GM12891 (cell line): ENCODE results near the gene SH2D7.

Experiments
- DNase-seq: peaks from one replicate; pipeline ENCODE4 v3.0.0; 2011; ENCODE audit warnings: low spot score; ENCODE audit not compliant: insufficient read length
- FAIRE-seq: peaks from 2 replicates; lab custom pipeline; 2011; peaks lifted over from hg19 to GRCh38; lab: Jason Lieb, UNC
- PAX5 ChIP-seq: IDR thresholded peaks from 2 replicates; pipeline ENCODE4 v1.6.1; 2011; ENCODE audit warnings: low read length, moderate library complexity, mild to moderate bottlenecking; ENCODE audit not compliant: insufficient read depth, severe bottlenecking
- POLR2A ChIP-seq: IDR thresholded peaks from 2 replicates; pipeline ENCODE4 v1.6.1; 2011; ENCODE audit warnings: low read depth, low read length, control low read depth
- POLR2AphosphoS5 ChIP-seq: IDR thresholded peaks from 2 replicates; pipeline ENCODE4 v1.6.1; 2011; ENCODE audit warnings: low read depth, low read length, control low read depth
- POU2F2 ChIP-seq: IDR thresholded peaks from 2 replicates; pipeline ENCODE4 v1.6.1; 2011; ENCODE audit warnings: low read depth, mild to moderate bottlenecking, control low read depth, low read length, moderate library complexity
- SPI1 ChIP-seq: IDR thresholded peaks from 2 replicates; pipeline ENCODE4 v1.6.1; 2011; ENCODE audit warnings: low read depth, low read length, control low read depth
- TAF1 ChIP-seq: IDR thresholded peaks from 2 replicates; pipeline ENCODE4 v1.6.1; 2011; ENCODE audit warnings: low read depth, low read length, control low read depth

Gene SH2D7

DNA sequence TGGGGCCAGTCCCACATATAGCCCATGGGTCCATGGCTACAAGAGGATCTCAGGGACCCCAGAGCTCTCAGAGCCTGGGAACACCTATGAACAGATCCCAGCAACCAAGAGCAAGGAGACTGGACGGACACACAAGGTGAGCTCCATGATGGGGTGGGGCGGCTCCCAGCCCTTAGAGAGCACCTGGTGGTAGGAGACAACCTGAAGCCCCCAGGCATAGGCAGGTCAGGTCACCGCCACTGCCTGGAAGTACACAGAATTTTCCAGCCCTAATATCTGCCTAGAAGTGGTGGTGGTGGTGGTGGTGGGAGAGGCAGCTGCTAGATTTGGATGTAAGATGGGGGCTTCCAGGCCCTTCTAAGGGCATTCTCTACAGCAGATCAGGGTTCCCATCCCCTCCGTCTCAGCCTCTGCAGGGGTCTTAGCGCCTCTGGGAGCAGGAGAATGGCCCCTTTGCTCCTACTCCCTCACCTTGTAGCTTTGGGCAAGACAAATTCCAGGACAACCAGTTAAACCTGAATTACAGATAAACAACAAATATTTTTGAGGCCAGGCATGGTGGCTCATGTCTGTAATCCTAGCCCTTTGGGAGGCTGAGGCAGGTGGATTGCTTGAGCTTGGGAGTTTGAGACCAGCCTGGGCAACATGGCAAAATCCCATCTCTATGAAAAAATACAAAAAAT is 9.2 kb downstream of the SH2D7 start:
- no peak for TF ChIP-seq POLR2AphosphoS5
- TF ChIP-seq PAX5, result no peak
- TF ChIP-seq TAF1, result no peak
- no peak for TF ChIP-seq POU2F2
- TF ChIP-seq SPI1, result no peak
- no peak for TF ChIP-seq POLR2A
- no peak for FAIRE-seq

DNA sequence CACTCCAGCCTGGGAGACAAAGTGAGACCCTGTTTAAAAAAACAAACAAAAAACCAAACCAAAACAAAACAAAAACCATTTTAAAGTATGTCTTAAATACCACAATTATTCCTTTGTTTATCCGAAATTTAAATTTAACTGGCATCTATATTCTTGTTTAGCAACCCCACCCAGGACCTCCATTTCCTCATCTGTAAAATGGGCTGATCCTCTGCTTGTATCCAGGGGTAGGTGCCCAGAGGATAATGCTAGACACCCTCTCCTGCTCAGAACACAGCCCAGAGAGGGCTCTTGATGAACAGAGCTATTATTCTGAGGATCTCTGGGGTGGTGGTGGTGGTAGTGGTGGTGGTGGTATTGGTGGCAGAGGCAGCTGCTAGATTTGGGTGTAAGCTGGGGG is 9.8 kb downstream of the SH2D7 start:
- DNase-seq (no peak), FAIRE-seq (no peak)
- TF ChIP-seq PAX5 (no peak), POLR2A (no peak), SPI1 (no peak), POLR2AphosphoS5 (no peak), TAF1 (no peak), POU2F2 (no peak)

More for the DNA sequence above, 9.2 kb downstream of the SH2D7 start:
- DNase-seq, result no peak

- FAIRE-seq, result no peak
- TF ChIP-seq POU2F2 (no peak), TAF1 (no peak)
- DNase-seq, result no peak
These were observed 10.4 kb downstream of the SH2D7 start for GRCh38 chr15:78102741-78103140.

DNA sequence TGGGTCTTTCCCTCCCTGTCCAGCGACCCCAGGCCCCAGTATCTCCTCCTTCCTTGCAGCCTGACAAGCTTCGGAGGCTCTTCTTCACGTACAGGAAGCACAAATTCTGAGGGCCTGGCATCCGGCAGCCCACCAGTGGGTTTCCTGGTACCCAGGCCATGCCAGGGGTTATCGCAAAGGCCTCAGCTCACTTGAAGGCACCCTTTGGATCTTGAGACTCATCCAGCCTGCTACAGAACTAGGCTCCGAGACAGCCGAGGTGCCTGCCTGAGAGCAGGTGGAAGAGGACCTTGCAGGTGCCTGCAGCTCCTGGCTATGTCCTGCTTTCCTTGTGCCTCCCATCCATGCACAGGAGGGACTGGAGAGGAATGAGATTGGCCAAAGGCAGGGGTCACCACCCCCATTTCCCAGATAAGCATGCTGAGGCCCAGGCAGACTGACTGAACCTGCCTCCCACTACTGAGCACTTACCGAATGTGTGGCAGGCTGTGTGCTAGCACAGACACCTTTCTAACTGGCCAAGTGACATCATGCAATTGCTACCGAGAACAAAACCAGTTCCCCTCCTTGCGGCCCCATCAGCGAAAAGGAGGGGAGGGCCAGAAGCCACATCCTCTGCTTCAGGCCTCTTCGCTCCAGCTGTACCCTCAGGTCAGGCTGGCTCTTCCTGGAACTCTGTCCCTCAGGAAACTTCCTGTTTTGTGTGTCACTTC is 11.2 kb downstream of the SH2D7 start:
- DNase-seq, result peak; percentile 79
- FAIRE-seq, result peak; percentile 95
- TF ChIP-seq POLR2AphosphoS5 (0 out of 2 replicates have a peak, but pooled peaks have one; percentile 44), POU2F2 (no peak), PAX5 (no peak), TAF1 (no peak), SPI1 (peak; percentile 88), POLR2A (0 out of 2 replicates have a peak, but pooled peaks have one; percentile 30)

- DNase-seq, result no peak
- FAIRE-seq, result no peak
- TF ChIP-seq TAF1 (no peak), POLR2AphosphoS5 (no peak), PAX5 (no peak), POU2F2 (no peak), SPI1 (no peak), POLR2A (no peak)
These were observed 11.7 kb downstream of the SH2D7 start for GRCh38 chr15:78104119-78104479.

- no peak for DNase-seq
- FAIRE-seq, result no peak
- no peak for TF ChIP-seq SPI1
- no peak for TF ChIP-seq POLR2A
- TF ChIP-seq POU2F2, result no peak
- TF ChIP-seq TAF1, result no peak
- no peak for TF ChIP-seq PAX5
- TF ChIP-seq POLR2AphosphoS5, result no peak
These were observed 12.5 kb downstream of the SH2D7 start for GRCh38 chr15:78104566-78105475.

GRCh38 chr15:78105476-78106241 is 13.3 kb downstream of the SH2D7 start:
- FAIRE-seq, result peak; percentile 69
- DNase-seq, result no peak
- TF ChIP-seq POU2F2, result no peak
- TF ChIP-seq SPI1, result no peak

DNA sequence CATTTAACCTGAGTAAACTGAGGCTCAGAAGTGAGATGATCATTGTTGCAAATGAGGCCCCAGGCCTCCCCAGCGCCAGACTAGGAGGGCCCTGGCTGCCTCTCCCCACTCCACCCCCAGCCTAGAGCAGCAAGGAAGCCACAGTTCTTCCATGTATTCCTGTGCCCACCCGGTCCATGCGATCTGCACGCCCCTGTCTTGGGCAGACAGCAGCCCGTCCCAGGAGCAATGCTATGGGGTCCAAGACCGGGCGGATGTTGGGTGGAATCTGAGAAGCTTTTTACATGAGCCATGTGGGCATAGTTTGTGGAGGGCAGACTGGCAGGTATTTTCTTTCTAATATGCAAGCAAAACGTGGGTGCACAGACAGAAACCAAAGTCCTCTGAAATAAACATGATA is 15.1 kb downstream of the SH2D7 start:
- FAIRE-seq (no peak), DNase-seq (no peak)
- TF ChIP-seq POLR2A, result no peak
- no peak for TF ChIP-seq PAX5
- no peak for TF ChIP-seq SPI1
- TF ChIP-seq POLR2AphosphoS5, result no peak
- TF ChIP-seq POU2F2, result no peak
- TF ChIP-seq TAF1, result no peak

GRCh38 chr15:78108300-78109084 is 16.1 kb downstream of the SH2D7 start:
- TF ChIP-seq TAF1 (no peak), SPI1 (no peak), POU2F2 (no peak), POLR2A (no peak), POLR2AphosphoS5 (no peak), PAX5 (no peak)
- FAIRE-seq (peak; percentile 86), DNase-seq (peak; percentile 66)
